HepG2 (cell line): ENCODE data around the gene HSPB6. TPM values are rescaled to one million over a fixed set of nuclear protein-coding genes. Genes with fewer than 3 reads are reported as not detected.

ENCODE experiments used
- ARID5B ChIP-seq: IDR thresholded peaks from 2 replicates; pipeline ENCODE4 v1.4.0; 2020; ENCODE audit warnings: mild to moderate bottlenecking, missing genetic modification reagents
- E2F5 ChIP-seq: sonication (generic); formaldehyde crosslinking; conservative IDR thresholded peaks from 2 replicates; pipeline ENCODE4 v1.4.0; 2020; ENCODE audit warnings: missing genetic modification reagents
- HMG20B ChIP-seq: conservative IDR thresholded peaks from 2 replicates; pipeline ENCODE4 v1.6.1; 2016; ENCODE audit warnings: missing genetic modification reagents, missing compliant biosample characterization
- HMGXB3 ChIP-seq: sonication (generic); formaldehyde crosslinking; IDR thresholded peaks from 2 replicates; pipeline ENCODE4 v1.4.0; 2020; ENCODE audit warnings: missing genetic modification reagents, borderline replicate concordance
- MAZ ChIP-seq, 2 experiments: sonication (generic) in 1 of 2; formaldehyde crosslinking in 1 of 2; IDR thresholded peaks; 2 replicates each; pipeline versions ENCODE4 v1.5.0 to v1.6.1; 2012 to 2020; ENCODE audit warnings: low read depth in 2 of 2, mild to moderate bottlenecking in 2 of 2, borderline replicate concordance in 1 of 2, improper control_type of control experiment in 1 of 2, low read length in 1 of 2, missing genetic modification reagents in 1 of 2, moderate library complexity in 1 of 2
- MED1 ChIP-seq: sonication (generic); formaldehyde crosslinking; IDR thresholded peaks from 2 replicates; pipeline ENCODE4 v1.4.0; 2020; ENCODE audit warnings: missing genetic modification reagents
- MEIS1 ChIP-seq: sonication (generic); formaldehyde crosslinking; IDR thresholded peaks from 2 replicates; pipeline ENCODE4 v1.9.0; 2021; ENCODE audit warnings: mild to moderate bottlenecking, missing genetic modification reagents, moderate library complexity, borderline replicate concordance
- NFIC ChIP-seq: IDR thresholded peaks from 2 replicates; pipeline ENCODE4 v1.6.1; 2012; ENCODE audit warnings: mild to moderate bottlenecking, low read length, inconsistent platforms
- POLR2G ChIP-seq: fragments of 200-400 bp; formaldehyde crosslinking; IDR thresholded peaks from 2 replicates; pipeline ENCODE4 v1.6.1; 2018; ENCODE audit warnings: mild to moderate bottlenecking, low read depth, low read length, moderate library complexity
- RFX5 ChIP-seq: IDR thresholded peaks from 2 replicates; pipeline ENCODE4 v1.6.1; 2011; ENCODE audit warnings: low read depth, low read length, improper control_type of control experiment
- TAF1 ChIP-seq: sonication (generic); formaldehyde crosslinking; IDR thresholded peaks from 2 replicates; pipeline ENCODE4 v1.4.0; 2020; ENCODE audit warnings: missing genetic modification reagents
- ZNF124 ChIP-seq: sonication (generic); formaldehyde crosslinking; IDR thresholded peaks from 2 replicates; pipeline ENCODE4 v1.4.0; 2020; ENCODE audit warnings: missing genetic modification reagents
- ZNF280B ChIP-seq: sonication (generic); formaldehyde crosslinking; IDR thresholded peaks from 2 replicates; pipeline ENCODE4 v1.5.0; 2020; ENCODE audit warnings: missing genetic modification reagents, mild to moderate bottlenecking, borderline replicate concordance
- ZNF496 ChIP-seq: sonication (generic); formaldehyde crosslinking; IDR thresholded peaks from 2 replicates; pipeline ENCODE4 v1.8.1; 2023; ENCODE audit warnings: mild to moderate bottlenecking, moderate library complexity, missing genetic modification reagents; ENCODE audit not compliant: insufficient replicate concordance
- ZNF776 ChIP-seq: sonication (generic); formaldehyde crosslinking; IDR thresholded peaks from 2 replicates; pipeline ENCODE4 v1.4.0; 2020; ENCODE audit warnings: mild to moderate bottlenecking, missing genetic modification reagents
- polyA plus RNA-seq, 8 experiments: library from polyadenylated mRNA; depleted of rRNA in 3 of 8; stranded (reverse) in 7 of 8; unstranded in 1 of 8; fragments of >200 nt; fragmentation: Illumina TruSeq in 4 of 8; extraction: Trizol in 4 of 8; gene quantifications; 2 replicates each; pipeline versions ENCODE4 v1.2.1 to v1.2.3, GENCODE V29; 2011 to 2016; ENCODE audit warnings: low read depth in 4 of 8, missing spikeins in 1 of 8, mixed read lengths in 1 of 8; ENCODE audit not compliant: insufficient read depth in 1 of 8
- total RNA-seq, 5 experiments: library from RNA; depleted of rRNA; stranded (reverse); fragments of >200 nt; fragmentation: Illumina TruSeq; extraction: Trizol; gene quantifications; 2 replicates each; pipeline ENCODE4 v1.2.3, GENCODE V29; 2016; ENCODE audit warnings: low read depth in 1 of 5

The HSPB6 gene
- total and polyA plus RNA-seq, 2 of the 13 experiments (the other 11 are each of a cell fraction or from before 2014, with no cell fraction given): 0.18 TPM; not detected in 1

- TF ChIP-seq ARID5B (CRISPR knock-in tag) (peak; percentile 11; the same call in 1 of the 2 replicates), HMG20B (CRISPR knock-in tag) (peak; percentile 42; the same call in 1 of the 2 replicates), ZNF496 (no peak), E2F5 (peak; percentile 59; the same call in 1 of the 2 replicates), MAZ (IDR thresholded peaks at IDR 0.05; ENCODE audit: borderline replicate concordance, low read depth, low read length) (peak; percentile 49; the same call in 1 of the 2 replicates), MAZ (CRISPR knock-in tag; IDR thresholded peaks at IDR 0.05; ENCODE audit: low read depth) (peak; percentile 79), ZNF776 (CRISPR knock-in tag) (peak; percentile 48; the same call in 1 of the 2 replicates), TAF1 (CRISPR knock-in tag) (peak; percentile 65; the same call in 1 of the 2 replicates), MEIS1 (peak; percentile 29; the same call in 1 of the 2 replicates), ZNF280B (CRISPR knock-in tag) (peak; percentile 44; the same call in 1 of the 2 replicates), HMGXB3 (peak; percentile 26; the same call in 1 of the 2 replicates), ZNF124 (CRISPR knock-in tag) (no peak), POLR2G (peak; percentile 88), RFX5 (peak; percentile 69), NFIC (no peak), MED1 (CRISPR knock-in tag) (peak; percentile 41)
Measured at GRCh38 chr19:35740423-35741202, 16.2 kb downstream of the HSPB6 start (continued).
